NCI-H1694 treated with DMSO at 0.1 percent for 48 hours (cell line): ENCODE measurements around the gene PRICKLE3.
A peak's percentile ranks its signal among the peaks of the same experiment; 100 is the strongest.
"Not testable (repeated sequence)": the region's sequence is repeated elsewhere in the genome, so short reads cannot be mapped to it uniquely, and the experiment has no call there.

Experiments used
- DNase-seq: peaks from one replicate; lab custom pipeline; 2025; lab: John Stamatoyannopoulos, UW

PRICKLE3 gene

DNA sequence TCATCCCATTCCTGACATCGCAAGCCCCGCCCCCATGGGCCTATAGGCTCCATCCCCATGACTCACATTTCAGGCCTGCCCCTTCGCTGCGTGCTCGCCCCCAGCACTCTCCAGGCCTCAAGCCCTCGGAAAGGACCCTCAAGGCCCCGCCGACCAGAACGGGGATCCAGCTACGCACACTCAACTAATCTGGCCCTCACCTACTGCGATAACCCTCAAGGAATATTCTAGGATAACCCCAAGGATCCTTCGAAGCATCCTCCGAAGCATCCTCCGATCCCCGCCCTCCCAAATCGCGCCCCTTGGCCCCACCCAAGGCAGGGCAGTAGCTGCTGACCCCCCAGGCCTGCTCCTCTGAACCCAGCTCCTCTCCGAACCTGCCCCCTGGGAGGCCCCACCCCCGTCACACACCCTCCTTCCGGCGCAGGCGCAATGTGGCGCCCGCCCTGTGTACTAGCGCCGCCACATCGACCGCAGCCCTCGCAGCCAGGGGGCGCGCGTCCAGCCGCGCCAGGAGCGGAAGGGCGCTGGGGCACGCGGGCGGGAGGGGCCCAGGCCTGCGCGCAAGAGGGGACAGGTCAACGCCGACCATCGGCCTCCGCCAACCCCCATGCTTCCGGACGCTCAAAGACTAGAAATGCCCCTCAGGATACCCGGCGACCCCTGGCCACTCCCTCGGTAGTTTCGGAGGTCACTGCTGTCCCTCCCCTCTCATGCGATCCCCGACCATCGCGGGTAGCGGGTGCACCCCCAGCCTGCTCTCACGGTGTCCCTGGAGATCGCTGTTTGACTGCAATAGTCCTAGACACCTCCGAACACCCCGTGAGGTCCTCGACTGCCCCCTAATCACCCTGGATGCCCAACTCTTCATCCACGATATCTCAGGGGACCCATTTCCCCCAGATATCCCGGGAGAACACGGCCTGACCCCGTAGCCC is 30.0 kb downstream of the PRICKLE3 start:
- DNase-seq, result peak; percentile 65

DNA sequence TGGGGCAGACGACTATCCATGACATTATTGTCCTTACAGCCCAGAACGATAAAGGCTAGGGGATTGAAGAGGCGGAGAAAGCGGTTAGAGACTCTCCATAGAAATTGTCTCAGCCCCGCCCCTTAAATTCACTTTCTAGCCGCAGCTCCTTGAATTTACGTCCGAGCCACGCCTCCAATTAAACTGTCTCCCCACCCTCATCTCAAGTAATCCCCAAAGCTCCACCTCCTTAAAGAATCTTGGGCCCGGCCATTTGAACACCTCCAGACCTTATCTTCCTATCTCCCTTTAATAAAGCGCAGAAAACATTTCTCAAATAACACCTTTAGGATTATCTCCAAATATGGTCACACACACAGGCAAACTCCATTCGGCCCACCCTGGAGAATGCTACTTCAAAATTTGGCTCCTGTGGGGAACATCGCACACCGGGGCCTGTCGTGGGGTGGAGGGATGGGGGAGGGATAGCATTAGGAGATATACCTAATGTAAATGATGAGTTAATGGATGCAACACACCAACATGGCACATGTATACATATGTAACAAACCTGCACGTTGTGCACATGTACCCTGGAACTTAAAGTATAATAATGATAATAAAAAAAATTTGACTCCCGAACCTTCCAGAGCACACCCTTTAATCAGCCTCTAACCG is 30.8 kb downstream of the PRICKLE3 start:
- no peak for DNase-seq

DNA sequence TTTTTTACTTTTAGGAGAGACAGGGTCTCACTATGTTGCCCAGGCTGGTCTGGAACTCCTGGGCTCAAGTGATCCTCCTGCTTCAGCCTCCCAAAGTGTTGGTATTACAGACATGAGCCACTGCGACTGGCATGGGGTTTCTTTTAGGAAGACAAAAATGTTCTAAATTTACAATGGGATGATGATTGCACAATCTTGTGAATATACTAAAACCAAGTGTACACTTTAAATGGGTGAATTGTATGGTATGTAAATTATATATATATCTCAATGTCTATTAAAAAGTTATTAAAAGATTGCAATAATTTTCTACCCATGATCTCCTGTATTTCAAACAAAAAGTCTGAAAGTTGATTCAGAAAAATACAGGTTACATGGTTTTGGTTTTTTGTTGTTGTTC is 32.7 kb downstream of the PRICKLE3 start:
- no peak for DNase-seq

DNA sequence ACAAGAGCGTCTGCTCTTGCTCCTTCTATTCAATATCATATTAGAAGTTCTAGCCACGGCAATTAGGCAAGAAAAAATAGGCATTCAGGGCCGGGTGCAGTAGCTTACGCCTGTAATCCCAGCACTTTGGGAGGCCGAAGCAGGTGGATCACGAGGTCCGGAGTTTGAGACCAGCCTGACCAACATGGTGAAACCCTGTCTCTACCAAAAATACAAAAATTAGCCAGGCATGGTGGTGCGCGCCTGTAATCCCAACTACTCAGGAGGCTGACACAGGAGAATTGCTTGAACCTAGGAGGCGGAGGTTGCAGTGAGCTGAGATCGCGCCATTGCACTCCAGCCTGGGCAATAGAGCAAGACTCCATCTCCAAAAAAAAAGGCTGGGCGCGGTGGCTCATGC is 36.9 kb downstream of the PRICKLE3 start:
- DNase-seq, result not testable (repeated sequence)

DNA sequence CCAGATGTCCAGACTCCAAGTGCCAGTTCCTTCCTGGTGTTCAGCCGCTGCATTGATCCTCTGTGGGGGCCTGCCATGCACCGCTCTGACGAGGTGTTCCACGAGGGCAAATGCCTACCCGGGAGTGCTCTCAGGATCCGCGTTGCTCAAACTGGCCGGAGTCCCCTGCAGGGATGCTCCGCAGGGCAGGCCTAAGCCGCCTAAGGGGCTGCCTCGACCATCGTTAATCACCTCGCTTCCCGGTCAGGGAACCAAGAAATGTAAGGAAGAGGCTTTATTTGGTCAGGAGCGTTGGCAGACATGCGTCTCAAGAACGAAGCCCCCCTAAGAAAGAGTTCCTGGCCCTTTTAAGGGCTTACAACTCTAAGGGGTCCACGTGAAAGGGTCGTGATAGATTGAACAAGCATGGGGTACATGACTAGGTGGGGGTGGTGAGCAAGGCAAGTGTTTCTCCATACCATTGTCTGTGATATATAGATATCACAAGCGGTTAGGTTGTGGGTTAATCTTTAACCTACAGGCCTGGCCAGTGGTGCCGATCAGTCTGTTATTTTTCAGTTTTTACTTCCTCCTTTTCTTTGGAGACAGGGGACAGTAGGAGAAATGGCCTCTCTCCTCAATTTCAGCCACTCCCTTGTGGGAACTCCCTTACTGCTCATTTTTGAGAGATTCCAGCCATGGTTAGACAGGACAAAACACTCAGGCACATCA is 37.6 kb downstream of the PRICKLE3 start:
- DNase-seq, result not testable (repeated sequence)

DNA sequence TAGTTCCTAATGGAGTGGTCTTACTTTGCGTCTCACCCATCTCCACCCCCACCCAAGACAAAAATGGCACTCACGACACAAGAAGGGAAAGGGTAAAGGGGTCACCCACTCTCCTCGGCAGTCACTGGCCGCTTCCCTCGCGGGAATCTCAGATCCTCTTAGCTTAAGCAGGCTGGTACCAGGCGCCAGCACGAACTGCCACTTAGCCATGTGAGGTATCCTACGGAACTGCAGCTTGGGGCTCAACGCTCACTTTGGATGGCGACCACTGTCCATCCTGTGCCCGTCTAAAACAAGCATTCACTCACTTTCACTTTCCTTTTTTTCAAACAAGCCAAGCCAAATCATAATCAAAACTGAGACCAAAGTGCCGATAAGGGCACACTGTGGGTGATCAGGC is 38.2 kb downstream of the PRICKLE3 start:
- no peak for DNase-seq

DNA sequence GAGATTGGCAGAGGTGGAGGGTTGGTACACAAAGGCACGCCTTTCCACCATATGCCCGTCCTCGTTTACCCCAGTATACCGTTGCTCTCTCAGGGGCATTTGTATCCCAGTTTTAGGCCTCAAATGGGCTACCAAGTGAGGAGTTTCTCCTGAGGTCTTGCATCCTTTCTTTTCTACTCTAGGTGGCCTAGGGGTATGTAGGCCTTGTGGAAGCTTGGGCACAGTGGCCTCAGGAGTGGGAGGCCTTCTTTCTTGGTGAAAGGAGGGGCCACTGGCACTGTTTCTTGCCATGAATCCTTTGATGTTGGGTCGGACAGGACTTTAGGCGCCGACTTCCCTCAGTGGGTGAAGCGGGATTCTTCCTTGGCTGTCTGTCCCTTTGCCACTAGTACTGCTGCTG is 38.9 kb downstream of the PRICKLE3 start:
- DNase-seq, result no peak

DNA sequence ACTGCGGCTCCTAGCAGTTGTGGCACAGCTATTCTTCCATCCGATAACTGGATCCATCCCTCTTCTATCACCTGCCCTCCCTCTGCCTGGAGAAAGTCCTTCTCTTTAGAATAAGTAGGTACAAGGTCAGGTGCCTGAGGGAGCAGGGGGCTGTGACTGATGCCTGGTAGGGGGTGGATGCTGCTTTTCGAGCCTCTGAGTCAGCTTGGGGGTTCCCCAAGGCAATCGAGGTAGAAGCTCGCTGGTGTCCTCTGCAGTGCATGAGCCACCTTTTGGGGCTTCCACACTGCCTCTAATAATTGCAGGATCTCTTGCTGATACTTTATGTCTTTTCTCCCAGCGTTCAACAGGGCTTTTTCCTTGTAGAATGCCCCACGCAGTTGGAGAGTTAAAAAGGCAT is 43.0 kb downstream of the PRICKLE3 start:
- DNase-seq, result not testable (repeated sequence)

DNA sequence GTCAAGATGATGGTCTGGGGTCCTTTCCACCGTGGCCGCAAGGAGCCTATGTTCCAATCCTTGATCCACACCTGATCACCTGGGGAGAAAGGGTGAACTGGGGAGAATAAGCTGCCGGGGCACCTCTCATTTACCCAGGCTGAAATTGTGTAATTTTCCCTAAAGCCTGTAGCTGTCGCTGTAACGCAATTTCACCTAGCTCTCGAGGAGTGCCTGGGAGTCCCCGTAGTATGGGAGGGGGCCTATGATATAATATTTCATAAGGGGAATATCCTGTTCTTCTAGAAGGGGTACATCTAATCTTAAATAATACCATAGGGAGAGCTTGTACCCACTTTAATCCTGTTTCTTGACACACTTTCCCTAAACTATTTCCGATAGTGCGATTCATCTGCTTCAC is 43.9 kb downstream of the PRICKLE3 start:
- peak; percentile 50 for DNase-seq

DNA sequence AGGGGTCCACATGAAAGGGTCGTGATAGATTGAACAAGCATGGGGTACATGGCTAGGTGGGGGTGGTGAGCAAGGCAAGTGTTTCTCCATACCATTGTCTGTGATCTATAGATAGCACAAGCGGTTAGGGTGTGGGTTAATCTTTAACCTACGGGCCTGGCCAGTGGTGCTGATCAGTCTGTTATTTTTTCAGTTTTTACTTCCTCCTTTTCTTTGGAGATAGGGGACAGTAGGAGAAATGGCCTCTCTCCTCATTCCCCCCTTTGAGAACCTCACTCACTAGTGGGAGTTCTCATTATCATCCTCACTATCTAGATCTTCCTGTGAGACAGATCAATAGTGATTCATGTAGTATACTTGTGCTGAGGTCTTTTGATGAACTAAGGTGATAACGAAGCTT is 46.5 kb downstream of the PRICKLE3 start:
- no peak for DNase-seq

DNA sequence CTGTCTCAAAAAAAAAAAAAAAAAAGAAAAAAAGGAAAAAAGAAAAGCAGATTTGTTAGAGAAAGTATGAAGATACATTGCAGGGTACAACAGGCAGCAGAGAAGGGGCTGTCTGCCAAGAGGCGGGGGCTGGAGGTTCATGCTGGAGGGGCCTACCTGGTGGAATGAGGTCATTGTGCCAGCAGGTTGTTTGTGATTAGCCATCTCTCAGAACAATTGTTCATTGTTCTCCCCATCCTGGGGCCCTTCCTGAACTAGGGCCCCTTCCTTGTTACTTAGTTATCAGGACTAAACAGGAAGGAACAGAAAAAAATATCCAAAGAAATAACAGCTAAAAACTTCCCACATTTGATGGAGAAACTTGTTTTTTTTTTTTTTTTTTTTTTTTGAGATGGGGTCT is 48.7 kb downstream of the PRICKLE3 start:
- DNase-seq, result no peak

DNA sequence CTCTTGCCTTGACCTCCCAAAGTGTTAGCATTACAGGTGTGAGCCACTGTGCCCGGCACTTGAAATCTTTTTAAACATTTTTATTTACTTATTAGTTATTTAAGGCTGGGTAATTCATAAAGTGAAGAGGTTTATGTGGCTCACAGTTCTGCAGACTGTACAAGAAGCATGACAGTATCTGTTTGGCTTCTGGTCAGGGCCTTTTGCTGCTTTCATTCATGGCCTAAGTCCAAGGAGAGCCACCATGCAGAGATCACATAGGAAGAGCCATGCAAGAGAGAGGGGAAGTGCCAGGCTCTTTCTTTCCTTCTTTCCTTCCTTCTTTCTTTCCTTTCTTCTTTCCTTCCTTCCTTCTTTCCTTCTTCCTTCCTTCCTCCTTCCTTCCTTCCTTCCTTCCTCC is 52.4 kb downstream of the PRICKLE3 start:
- DNase-seq, result no peak

DNA sequence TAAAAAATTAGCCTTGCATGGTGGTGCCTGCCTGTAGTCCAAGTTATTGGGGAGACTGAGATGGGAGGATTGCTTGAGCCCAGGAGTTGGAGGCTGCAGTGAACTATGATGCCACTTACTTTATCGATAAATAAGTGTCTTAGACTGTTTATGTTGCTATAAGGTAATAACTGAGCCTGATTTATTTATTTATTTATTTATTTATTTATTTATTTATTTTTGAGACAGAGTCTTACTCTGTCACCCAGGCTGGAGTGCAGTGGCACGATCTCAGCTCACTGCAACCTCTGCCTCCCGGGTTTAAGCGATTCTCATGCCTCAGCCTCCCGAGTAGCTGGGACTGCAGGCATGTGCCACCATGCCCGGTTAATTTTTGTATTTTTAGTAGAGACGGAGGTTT is 53.9 kb downstream of the PRICKLE3 start:
- DNase-seq, result not testable (repeated sequence)

DNA sequence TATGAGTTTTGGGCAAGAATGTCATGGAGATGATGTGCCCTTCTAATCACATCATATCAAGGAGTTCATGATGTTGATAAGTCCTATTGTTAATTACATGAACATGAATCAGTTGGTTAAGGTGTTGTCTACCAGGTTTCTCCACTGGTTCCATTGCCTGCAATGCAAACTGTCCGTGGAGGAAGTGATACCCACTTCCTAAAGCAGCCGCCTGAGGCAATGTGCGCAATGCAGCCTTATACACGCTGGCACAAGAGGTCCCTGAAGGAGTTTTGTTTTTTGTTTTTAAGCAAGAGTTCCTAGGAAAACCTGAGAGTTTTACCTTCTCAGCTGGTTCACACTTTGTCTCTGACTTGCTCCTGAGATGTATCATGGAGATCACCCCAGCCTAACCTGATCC is 56.7 kb downstream of the PRICKLE3 start:
- DNase-seq, result no peak

DNA sequence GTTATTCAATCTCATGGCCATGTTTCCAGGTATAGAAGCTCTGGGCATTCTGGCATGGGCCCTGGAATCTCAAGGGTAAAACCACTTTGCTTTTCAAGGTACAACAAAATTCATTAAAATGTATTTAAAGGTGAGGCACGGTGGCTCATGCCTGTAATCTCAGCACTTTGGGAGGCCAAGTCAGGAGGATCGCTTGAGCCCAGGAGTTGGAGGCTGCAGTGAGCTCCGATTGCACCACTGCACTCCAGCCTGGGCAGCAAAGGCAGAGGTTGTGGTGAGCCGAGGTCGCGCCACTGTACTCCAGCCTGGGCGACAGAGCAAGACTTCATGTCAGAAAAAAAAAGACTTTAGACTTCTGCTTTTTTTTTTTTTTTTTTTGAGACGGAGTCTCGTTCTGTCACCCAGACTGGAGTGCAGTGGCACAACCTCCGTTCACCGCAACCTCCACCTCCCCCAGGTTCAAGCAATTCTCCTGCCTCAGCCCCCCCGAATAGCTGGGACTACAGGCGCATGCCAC is 58.4 kb downstream of the PRICKLE3 start:
- DNase-seq, result not testable (repeated sequence)
